Esophagus muscularis mucosa (tissue), 4 donors: ENCODE measurements around the gene SLC9A8.

Source experiments
- CTCF ChIP-seq, 3 experiments: fragments of 200-600 bp in 2 of 3; fragments of 450-650 bp in 1 of 3; sonication (generic) in 2 of 3; IDR thresholded peaks; one replicate each; pipeline ENCODE4 v1.5.1; 2017 to 2019; ENCODE audit warnings: antibody characterized with exemption in 3 of 3, mild to moderate bottlenecking in 2 of 3, moderate library complexity in 1 of 3
- EP300 ChIP-seq: sonication (generic); formaldehyde crosslinking; IDR thresholded peaks from one replicate; pipeline ENCODE4 v1.6.1; 2017; ENCODE audit warnings: antibody characterized with exemption
- POLR2A ChIP-seq: fragments of 450-650 bp; IDR thresholded peaks from one replicate; pipeline ENCODE4 v1.6.1; 2017; ENCODE audit warnings: antibody characterized with exemption, moderate library complexity, mild to moderate bottlenecking, low read depth
- POLR2AphosphoS5 ChIP-seq, 2 donors: sonication (generic); formaldehyde crosslinking; IDR thresholded peaks; one replicate each; pipeline ENCODE4 v1.6.1; 2017; ENCODE audit warnings: antibody characterized with exemption in 2 of 2

- TF ChIP-seq CTCF (IDR thresholded peaks at IDR 0.05) = no peak
- no peak for TF ChIP-seq POLR2A
- no peak for TF ChIP-seq POLR2AphosphoS5 (IDR thresholded peaks at IDR 0.05)
- TF ChIP-seq EP300 = no peak
Measured at GRCh38 chr20:49794336-49795134, 18.1 kb upstream of the SLC9A8 start.
